IPS-NIHi7 (cell line): ENCODE results near the gene HERC4.
"Not testable (repeated sequence)": the region's sequence is repeated elsewhere in the genome, so short reads cannot be mapped to it uniquely, and the experiment has no call there.

Experiments used
- DNase-seq: peaks from one replicate; pipeline ENCODE4 v3.0.0; 2012; ENCODE audit warnings: mixed read lengths; ENCODE audit errors: extremely low spot score

The HERC4 gene

GRCh38 chr10:68047122-68047521 lies 28.0 kb downstream of the HERC4 start:
- DNase-seq: no peak

- no peak for DNase-seq
Observed at GRCh38 chr10:68046642-68047041, 28.4 kb downstream of the HERC4 start.

- DNase-seq: no peak
Observed at GRCh38 chr10:68043030-68043429, 32.1 kb downstream of the HERC4 start.

GRCh38 chr10:68032113-68032512 lies 43.0 kb downstream of the HERC4 start:
- no peak for DNase-seq

- no peak for DNase-seq
Observed at GRCh38 chr10:68027429-68027828, 47.7 kb downstream of the HERC4 start.

GRCh38 chr10:68023292-68023691 lies 51.8 kb downstream of the HERC4 start:
- DNase-seq: no peak

GRCh38 chr10:68022324-68022723 lies 52.8 kb downstream of the HERC4 start:
- DNase-seq: not testable (repeated sequence)

- not testable (repeated sequence) for DNase-seq
Observed at GRCh38 chr10:68016519-68016918, 58.6 kb downstream of the HERC4 start.

- no peak for DNase-seq
Observed at GRCh38 chr10:68010426-68010940, 64.6 kb downstream of the HERC4 start.

- DNase-seq: no peak
Observed at GRCh38 chr10:68007356-68007755, 67.7 kb downstream of the HERC4 start.

- no peak for DNase-seq
Observed at GRCh38 chr10:68001539-68001938, 73.5 kb downstream of the HERC4 start.

GRCh38 chr10:68001000-68001399 lies 74.1 kb downstream of the HERC4 start:
- DNase-seq: no peak

- DNase-seq: no peak
Observed at GRCh38 chr10:67990093-67990492, 85.0 kb downstream of the HERC4 start.

GRCh38 chr10:67988606-67989005 lies 86.5 kb downstream of the HERC4 start:
- DNase-seq: no peak

- DNase-seq: not testable (repeated sequence)
Observed at GRCh38 chr10:67982603-67983002, 92.5 kb downstream of the HERC4 start.

GRCh38 chr10:67978749-67979148 lies 96.3 kb downstream of the HERC4 start:
- DNase-seq: no peak

GRCh38 chr10:67977251-67977650 lies 97.8 kb downstream of the HERC4 start:
- DNase-seq: no peak

- DNase-seq: peak; percentile 22
Observed at GRCh38 chr10:67976292-67977245, 98.5 kb downstream of the HERC4 start.

GRCh38 chr10:67975871-67976270 lies 99.2 kb downstream of the HERC4 start:
- no peak for DNase-seq

GRCh38 chr10:67971311-67971710 lies 103.8 kb downstream of the HERC4 start:
- no peak for DNase-seq

- no peak for DNase-seq
Observed at GRCh38 chr10:67969875-67970274, 105.2 kb downstream of the HERC4 start.

GRCh38 chr10:67966035-67966434 lies 109.0 kb downstream of the HERC4 start:
- DNase-seq: not testable (repeated sequence)

GRCh38 chr10:67965456-67965855 lies 109.6 kb downstream of the HERC4 start:
- no peak for DNase-seq
